DND-41 (cell line): ENCODE results near the gene TRIM29.

Experiments
- ATAC-seq: fragments of 200-7000 bp; cut with Tn5 transposase; 3 replicates; pipeline ENCODE4 v1.9.1; 2021; ENCODE audit warnings: low read depth; ENCODE audit not compliant: insufficient read depth
- DNase-seq: peaks from one replicate; pipeline ENCODE4 v3.0.0-alpha.2; 2020
- H2AFZ ChIP-seq: 2 replicates; pipeline ENCODE4 v1.6.0; 2012; ENCODE audit warnings: low read depth, low read length
- H3K27ac ChIP-seq: 2 replicates; pipeline ENCODE4 v1.5.1; 2012; ENCODE audit warnings: low read length, inconsistent platforms
- H3K27me3 ChIP-seq: fragments of 200-600 bp; sonication (generic); 2 replicates; pipeline ENCODE4 v1.6.0; 2012; ENCODE audit warnings: low read length, mild to moderate bottlenecking, inconsistent platforms; ENCODE audit not compliant: insufficient read depth, poor library complexity
- H3K36me3 ChIP-seq: 2 replicates; pipeline ENCODE4 v1.5.1; 2012; ENCODE audit warnings: low read length, inconsistent platforms; ENCODE audit not compliant: insufficient read depth
- H3K4me1 ChIP-seq: 2 replicates; pipeline ENCODE4 v1.5.1; 2012; ENCODE audit warnings: mild to moderate bottlenecking, low read length; ENCODE audit not compliant: insufficient read depth
- H3K4me2 ChIP-seq: 2 replicates; pipeline ENCODE4 v1.6.0; 2012; ENCODE audit warnings: mild to moderate bottlenecking, moderate library complexity, low read length, inconsistent platforms; ENCODE audit not compliant: insufficient read depth
- H3K4me3 ChIP-seq, 2 experiments: fragments of 200-600 bp in 1 of 2; shearing (Covaris generic) in 1 of 2; 2 replicates each; pipeline ENCODE4 v1.5.1; 2012 to 2016; ENCODE audit warnings: inconsistent platforms in 2 of 2, low read length in 2 of 2, mild to moderate bottlenecking in 2 of 2, low read depth in 1 of 2, moderate library complexity in 1 of 2
- H3K79me2 ChIP-seq: 2 replicates; pipeline ENCODE4 v1.6.0; 2012; ENCODE audit warnings: low read length, inconsistent platforms; ENCODE audit not compliant: insufficient read depth
- H3K9ac ChIP-seq: 2 replicates; pipeline ENCODE4 v1.6.0; 2012; ENCODE audit warnings: low read depth, mild to moderate bottlenecking, inconsistent platforms, low read length, moderate library complexity
- H3K9me3 ChIP-seq: 2 replicates; pipeline ENCODE4 v1.5.1; 2012; ENCODE audit warnings: low read length, moderate library complexity, mild to moderate bottlenecking, inconsistent platforms; ENCODE audit not compliant: insufficient read depth, severe bottlenecking
- H4K20me1 ChIP-seq: 2 replicates; pipeline ENCODE4 v1.6.0; 2012; ENCODE audit warnings: low read length; ENCODE audit not compliant: insufficient read depth
- CTCF ChIP-seq: IDR thresholded peaks from 2 replicates; pipeline ENCODE4 v1.5.1; 2012; ENCODE audit warnings: borderline replicate concordance, low read length, moderate library complexity, mild to moderate bottlenecking; ENCODE audit not compliant: poor library complexity, severe bottlenecking; ENCODE audit errors: extremely low read depth
- EZH2 ChIP-seq: IDR thresholded peaks from 3 replicates; pipeline ENCODE4 v1.6.1; 2012; ENCODE audit warnings: borderline replicate concordance, low read depth, mild to moderate bottlenecking, moderate library complexity, low read length, inconsistent platforms; ENCODE audit not compliant: severe bottlenecking

The TRIM29 gene

GRCh38 chr11:120120805-120121335 is 17.0 kb downstream of the TRIM29 start:
- H3K27ac ChIP-seq = no peak overlapping the region
- DNase-seq (no peak), ATAC-seq (no peak)
- no peaks in the 10 kb centered on the region for H3K36me3 ChIP-seq
- H3K27me3 ChIP-seq = peaks cover 2% of the 10 kb centered on the region
- H2AFZ ChIP-seq = no peak overlapping the region
- peaks cover 7% of the 10 kb centered on the region; the same call in 1 of the 2 replicates for H4K20me1 ChIP-seq
- no peak overlapping the region for H3K9ac ChIP-seq
- no peaks in the 10 kb centered on the region for H3K9me3 ChIP-seq
- H3K4me2 ChIP-seq = no peak overlapping the region
- TF ChIP-seq EZH2 (no peak), CTCF (no peak)
- H3K4me3 ChIP-seq = no peak overlapping the region
- no peaks in the 10 kb centered on the region for H3K79me2 ChIP-seq
- no peaks in the 10 kb centered on the region for H3K4me1 ChIP-seq

GRCh38 chr11:120119121-120119520 is 18.8 kb downstream of the TRIM29 start:
- no peak for ATAC-seq
- H3K4me1 ChIP-seq = no peaks in the 10 kb centered on the region
- H3K9ac ChIP-seq = no peak overlapping the region
- no peak overlapping the region for H2AFZ ChIP-seq
- no peaks in the 10 kb centered on the region for H3K9me3 ChIP-seq
- no peak overlapping the region for H3K27ac ChIP-seq
- H3K79me2 ChIP-seq = no peaks in the 10 kb centered on the region
- H3K4me2 ChIP-seq = no peak overlapping the region
- peaks cover 5% of the 10 kb centered on the region; the same call in 1 of the 2 replicates for H4K20me1 ChIP-seq
- TF ChIP-seq CTCF (no peak), EZH2 (no peak)
- H3K4me3 ChIP-seq = no peak overlapping the region
- no peaks in the 10 kb centered on the region for H3K36me3 ChIP-seq
- peaks cover 3% of the 10 kb centered on the region for H3K27me3 ChIP-seq
- no peak for DNase-seq

- peaks cover 11% of the 10 kb centered on the region for H3K27me3 ChIP-seq
- H3K79me2 ChIP-seq = no peaks in the 10 kb centered on the region
Observed at GRCh38 chr11:120117991-120118390, 19.9 kb downstream of the TRIM29 start.

More at GRCh38 chr11:120117991-120118390, 19.9 kb downstream of the TRIM29 start:
- Histone ChIP-seq H4K20me1 (peaks cover 5% of the 10 kb centered on the region; the same call in 1 of the 2 replicates), H2AFZ (no peak overlapping the region), H3K27ac (no peak overlapping the region), H3K4me2 (no peak overlapping the region), H3K36me3 (no peaks in the 10 kb centered on the region), H3K4me3 (no peak overlapping the region), H3K9ac (no peak overlapping the region), H3K4me1 (no peaks in the 10 kb centered on the region), H3K9me3 (no peaks in the 10 kb centered on the region)
- TF ChIP-seq EZH2 (no peak), CTCF (no peak)
- no peak for DNase-seq
- ATAC-seq = no peak
